ENCODE data around the gene ITGA1.

GRCh38 chr5:52771343-52772039, 16.2 kb upstream of the ITGA1 start:
- TF ChIP-seq CTCF (conservative IDR thresholded peaks at IDR 0.05; ENCODE audit: low read length) (no peak), EZH2phosphoT487 (IDR thresholded peaks at IDR 0.05; ENCODE audit: borderline replicate concordance) (no peak)

Measured in Loucy (cell line).